ENCODE results near the gene DEUP1.

DNA sequence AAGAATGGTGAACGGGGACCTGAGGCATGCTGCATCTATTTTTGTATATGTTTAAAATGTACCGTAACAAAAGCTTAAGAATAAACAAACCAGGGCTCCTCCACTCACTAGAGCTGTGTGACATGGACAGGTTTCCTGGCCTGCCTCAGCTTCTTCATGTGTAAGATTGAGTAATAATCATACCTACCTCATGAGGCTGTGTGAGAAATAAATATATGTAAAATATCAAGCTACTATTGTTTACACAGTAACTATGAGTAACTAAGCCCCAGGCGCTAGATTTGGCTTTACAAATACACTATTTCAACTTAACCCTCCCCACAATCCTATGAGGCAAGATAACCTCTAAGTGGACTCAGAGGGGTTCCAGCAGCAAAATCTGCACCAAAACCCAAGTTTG lies 146.3 kb downstream of the DEUP1 start:
- TF ChIP-seq JUND (IDR thresholded peaks at IDR 0.05) = no peak
- TF ChIP-seq PBX3 (IDR thresholded peaks at IDR 0.05) = no peak
- TF ChIP-seq, protein P1, sequence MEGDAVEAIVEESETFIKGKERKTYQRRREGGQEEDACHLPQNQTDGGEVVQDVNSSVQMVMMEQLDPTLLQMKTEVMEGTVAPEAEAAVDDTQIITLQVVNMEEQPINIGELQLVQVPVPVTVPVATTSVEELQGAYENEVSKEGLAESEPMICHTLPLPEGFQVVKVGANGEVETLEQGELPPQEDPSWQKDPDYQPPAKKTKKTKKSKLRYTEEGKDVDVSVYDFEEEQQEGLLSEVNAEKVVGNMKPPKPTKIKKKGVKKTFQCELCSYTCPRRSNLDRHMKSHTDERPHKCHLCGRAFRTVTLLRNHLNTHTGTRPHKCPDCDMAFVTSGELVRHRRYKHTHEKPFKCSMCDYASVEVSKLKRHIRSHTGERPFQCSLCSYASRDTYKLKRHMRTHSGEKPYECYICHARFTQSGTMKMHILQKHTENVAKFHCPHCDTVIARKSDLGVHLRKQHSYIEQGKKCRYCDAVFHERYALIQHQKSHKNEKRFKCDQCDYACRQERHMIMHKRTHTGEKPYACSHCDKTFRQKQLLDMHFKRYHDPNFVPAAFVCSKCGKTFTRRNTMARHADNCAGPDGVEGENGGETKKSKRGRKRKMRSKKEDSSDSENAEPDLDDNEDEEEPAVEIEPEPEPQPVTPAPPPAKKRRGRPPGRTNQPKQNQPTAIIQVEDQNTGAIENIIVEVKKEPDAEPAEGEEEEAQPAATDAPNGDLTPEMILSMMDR (IDR thresholded peaks at IDR 0.05) = no peak
- no peak for TF ChIP-seq EZH2phosphoT487 (IDR thresholded peaks at IDR 0.05; ENCODE audit: borderline replicate concordance, low read depth)
